NCI-H146 treated with DMSO at 0.1 percent for 48 hours (cell line): ENCODE results near the gene PPBP.

Source experiments
- DNase-seq: peaks from one replicate; lab custom pipeline; 2025; ENCODE audit not compliant: unreplicated experiment; lab: John Stamatoyannopoulos, UW

Gene PPBP, protein sequence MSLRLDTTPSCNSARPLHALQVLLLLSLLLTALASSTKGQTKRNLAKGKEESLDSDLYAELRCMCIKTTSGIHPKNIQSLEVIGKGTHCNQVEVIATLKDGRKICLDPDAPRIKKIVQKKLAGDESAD

DNA sequence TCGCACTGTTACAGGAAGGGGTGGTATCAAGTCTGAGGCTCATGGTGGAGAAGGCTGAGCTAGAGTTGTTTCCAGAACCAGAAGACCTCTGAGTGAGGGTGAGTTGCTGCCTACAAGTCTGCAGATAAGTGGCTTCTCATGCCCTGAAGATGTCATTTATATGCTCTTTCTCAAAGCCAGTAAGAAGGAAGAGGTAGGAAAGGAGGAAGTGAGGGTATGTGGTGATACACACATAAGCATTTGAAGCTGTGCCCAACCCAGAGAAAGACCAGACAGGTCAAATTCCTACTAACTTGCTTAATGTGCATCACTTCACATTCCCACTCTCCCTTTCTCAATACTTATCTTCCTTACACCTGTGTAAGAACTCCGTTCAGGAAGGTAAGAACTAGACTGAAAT is at the start of gene PPBP:
Gene PPBP, minus strand, starts transcription at position 130 of the 400 bp plus-strand sequence. Its CDS starts 87 bp downstream, at position 43.
- DNase-seq: no peak

DNA sequence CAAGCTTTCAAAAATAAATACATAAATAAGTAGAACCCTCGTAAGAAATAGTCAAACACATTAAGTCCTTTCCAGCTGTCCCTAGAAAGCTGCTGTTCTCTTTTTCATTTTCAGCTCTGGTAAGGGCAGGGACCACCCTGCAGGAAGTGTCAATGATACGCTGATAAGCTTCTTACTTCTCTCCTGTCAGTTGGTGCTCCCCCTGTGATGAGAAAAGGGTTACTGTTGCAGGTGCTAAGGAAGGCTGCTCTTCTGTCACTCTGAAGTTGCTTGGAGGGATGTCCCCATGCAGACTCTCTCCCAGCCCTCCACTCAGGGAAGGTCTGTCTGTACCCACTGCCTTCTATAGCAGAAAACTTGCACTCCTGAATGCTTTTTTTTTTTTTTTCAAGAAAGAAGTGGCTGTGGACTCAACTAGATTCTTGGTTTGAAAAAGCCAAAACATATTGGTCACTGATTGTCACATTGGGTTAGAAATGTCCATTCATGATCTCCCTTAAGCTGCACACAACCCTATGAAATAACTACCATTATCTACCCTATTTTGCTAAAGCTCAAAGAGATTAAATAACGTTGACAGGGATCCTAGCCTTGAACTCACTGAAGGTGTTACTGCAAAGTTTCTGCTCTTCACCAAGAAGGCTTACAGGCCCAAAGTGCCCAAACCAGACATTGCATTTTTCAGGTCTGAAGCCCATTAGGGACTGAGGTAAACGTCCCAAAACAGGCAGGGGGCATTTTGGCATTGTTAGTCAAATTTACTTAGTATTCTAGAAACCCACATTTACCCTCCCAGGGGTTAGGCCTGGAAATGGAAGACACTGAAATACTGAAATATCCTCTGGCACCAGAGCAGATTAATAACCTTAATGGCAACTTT is 49.3 kb upstream of the PPBP start:
- DNase-seq: no peak

DNA sequence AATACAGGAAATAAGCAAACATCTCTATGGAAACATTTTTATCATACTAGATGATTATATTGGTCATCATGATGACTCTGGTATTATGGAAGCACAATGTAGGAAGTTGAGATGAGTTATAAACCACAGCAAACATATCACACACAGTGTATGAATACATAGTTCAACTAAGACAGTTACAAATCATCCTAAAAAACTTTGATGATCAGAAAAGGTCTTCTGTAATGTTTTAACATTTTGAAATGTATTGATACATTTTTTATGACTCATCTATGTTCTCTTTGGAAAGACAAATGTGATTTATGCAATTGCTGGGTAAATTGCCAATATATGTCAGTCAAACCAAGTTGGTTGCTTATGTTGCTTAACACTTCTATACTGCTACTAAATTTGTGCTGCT is 45.7 kb upstream of the PPBP start:
- no peak for DNase-seq

DNA sequence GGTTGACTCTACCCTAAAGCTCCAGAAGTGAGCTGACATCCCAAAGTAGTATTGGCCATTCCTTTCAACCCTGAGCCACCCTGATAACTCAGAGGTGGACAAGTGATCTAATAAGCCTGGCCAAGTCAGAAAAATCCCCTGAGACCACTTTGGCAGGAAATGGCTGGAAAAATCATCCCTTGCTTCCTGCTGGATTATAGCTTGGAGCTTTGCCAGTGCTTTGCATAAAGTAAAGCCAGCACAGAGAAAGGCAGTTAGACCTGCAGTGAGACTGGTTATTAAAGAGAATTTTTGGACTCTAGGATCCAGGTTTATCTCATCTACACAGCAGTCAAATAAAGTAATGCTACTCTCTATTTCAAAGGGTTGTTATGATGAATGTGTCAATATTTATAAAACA is 44.1 kb upstream of the PPBP start:
- no peak for DNase-seq

DNA sequence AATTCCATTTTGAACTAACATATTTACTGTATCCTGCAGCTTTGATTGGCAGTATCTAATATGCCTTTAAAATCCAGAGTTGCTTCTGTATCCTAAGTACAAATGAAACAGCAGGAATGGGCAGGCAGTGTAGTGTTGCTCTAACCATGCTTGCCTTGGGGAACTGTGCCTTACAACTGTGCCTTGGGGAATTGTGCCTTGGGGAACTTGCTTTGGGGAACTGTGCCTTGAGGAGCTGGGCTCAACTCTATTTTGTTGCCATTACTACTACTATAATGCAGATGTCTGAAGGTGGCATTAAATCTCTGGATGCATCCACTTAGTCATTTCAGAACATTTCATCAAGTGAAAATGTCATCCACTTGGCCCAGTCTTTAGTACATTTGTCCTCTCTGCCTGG is 43.6 kb upstream of the PPBP start:
- DNase-seq: no peak

DNA sequence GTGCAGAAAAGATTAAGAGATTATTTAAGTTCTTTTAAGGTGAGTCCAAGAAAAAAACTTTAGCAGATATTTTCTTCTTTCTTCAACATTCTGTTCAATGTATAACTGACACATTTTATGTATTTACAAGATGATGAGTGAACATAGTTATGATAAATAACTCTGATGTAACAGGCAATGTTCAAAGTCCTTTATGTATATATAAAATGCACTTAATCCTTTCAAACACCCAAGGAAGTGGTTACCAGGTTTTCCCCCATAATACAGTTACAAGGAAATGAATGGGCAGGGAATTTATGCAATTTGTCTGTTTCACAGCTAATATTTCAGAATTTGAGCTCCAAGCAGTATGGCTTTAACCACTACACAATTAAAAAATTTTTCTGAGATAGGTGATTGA is 42.3 kb upstream of the PPBP start:
- DNase-seq: no peak

DNA sequence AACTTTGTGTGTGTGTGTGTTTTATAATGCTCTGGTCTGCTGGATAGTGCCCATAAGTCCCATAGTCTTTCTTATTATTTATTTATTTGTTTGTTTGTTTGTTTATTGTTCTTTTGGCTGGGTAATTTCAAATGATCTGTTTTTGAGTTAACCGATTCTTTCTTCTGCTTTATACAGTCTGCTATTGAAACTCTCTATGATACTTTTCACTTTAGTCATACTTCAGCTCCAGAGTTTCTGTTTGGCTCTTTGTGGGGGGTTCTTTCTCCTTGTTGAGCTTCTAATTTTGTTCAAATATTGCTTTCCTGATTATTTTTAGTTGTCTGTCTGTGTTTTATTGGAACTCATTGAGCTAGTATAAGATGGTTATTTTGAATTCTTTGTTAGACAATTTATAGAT is 40.5 kb upstream of the PPBP start:
- DNase-seq: no peak

DNA sequence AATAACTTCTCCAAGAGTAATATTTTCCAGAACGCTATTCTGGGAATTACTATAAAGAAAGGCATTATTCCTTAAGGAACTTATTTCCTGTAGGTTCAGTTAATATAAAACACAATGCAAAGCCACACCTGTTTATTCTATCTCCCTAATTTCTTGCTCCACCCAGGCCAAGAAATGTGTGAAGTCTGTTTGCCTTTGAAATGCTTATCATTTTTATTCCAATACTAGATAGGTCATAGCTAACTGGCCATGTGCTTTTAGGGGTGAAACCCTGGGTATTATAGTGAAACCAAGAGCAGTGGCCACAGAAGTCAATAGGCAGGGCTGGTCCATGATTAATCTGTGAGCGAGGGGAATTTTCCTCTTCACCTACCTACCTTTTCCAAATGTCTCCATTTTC is 35.7 kb upstream of the PPBP start:
- no peak for DNase-seq

DNA sequence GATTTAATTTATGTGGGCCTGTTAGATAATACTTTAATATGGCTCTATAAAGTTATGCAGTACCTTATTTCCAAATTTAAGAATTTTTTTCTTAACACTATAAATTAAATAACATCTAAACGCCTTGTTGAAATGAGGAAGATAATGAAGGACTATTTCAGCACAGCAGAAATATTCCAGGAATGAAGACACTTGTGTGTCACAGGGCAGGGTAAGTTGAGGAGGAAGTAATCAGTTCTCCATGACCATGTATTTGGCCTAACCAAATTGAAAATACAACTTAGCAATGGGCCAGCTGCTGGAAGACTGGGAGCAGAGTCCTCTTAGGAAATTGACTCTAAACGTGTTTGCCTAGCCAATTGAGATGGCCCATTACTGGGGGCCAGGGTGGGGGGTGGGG is 33.6 kb upstream of the PPBP start:
- no peak for DNase-seq

DNA sequence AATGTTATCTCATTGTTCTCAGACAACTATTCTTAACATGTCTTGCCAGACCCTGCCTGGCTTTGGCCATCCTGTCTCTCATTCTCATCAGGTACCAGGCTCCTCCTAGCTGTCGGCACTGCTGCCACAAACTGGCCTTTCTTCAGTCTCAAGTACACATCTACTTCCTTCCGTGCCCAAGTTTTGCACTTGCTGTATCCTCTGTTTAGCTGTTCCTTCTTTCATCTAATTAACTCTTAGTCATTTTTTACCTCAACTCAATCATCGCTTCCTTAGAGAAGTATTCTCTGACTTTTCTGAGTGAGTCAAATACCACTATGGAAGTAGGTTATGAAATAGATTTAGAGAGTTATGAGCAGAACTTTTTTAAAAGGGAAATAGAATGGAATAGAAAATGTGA is 30.8 kb upstream of the PPBP start:
- DNase-seq: no peak

DNA sequence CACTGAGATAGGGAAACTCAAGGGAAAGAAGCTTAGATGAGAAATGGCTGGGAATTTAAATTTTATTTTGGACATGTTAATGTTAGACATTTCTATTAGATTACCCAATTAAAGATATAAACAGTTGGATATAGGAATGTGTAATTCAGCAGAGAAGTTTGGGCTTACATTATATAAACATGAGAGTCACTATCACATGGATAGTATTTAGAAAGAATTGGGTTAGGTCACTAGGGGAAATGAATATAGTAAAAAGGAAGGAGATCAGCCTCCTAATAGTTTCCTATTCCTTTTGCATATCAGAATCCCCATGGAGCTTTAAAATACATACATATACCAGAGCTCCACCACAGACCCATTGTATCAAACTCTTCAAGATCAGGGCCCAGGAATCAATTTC is 30.1 kb upstream of the PPBP start:
- no peak for DNase-seq

DNA sequence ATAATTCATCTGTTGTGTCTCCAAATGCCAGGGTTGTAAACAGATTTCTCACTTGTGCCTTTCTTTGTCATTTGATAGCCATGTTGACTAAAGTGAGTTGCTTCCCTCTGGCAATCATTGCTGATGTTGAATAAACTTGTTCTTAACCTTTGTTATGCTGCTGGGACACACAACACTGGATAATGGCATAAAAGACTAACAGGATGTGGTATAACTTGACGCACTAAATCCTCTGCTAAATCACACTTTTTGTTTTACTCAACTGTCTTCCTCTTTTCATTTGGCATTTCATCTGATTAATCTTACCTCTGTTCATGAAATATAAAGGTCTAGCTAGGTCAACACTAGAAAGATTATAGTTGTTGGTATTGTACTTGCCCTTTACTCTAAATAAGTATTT is 28.1 kb upstream of the PPBP start:
- DNase-seq: no peak

DNA sequence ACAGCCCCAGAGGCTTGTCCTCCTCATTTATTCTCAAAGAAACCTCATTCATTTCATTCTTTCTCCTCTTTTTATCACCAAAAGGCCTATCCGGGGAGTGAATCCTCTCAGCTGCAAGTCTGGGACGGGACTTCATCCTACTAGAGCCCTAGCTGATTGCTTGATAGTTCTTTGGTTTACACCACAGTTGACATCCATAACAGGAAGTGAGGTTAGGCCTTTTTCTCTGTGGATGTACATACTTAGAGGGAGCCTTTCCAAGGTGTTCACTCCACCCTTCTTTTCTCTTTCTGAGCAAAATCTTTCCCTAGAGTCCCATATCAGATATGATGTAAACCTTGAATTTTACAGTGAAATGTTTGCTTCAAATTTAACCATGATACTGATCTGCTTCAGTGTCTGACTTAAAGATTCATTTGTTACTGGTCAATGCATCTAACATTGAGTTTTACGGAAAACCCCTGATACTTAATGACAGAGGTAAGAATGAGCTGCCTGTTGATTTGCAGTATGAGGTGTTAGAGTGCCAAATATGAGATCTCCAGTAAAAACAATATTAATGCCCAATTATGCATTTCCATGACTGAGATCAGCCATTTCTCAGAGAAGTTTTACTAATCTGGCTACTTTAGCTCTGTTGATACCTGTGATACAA is 27.3 kb upstream of the PPBP start:
- DNase-seq: no peak

DNA sequence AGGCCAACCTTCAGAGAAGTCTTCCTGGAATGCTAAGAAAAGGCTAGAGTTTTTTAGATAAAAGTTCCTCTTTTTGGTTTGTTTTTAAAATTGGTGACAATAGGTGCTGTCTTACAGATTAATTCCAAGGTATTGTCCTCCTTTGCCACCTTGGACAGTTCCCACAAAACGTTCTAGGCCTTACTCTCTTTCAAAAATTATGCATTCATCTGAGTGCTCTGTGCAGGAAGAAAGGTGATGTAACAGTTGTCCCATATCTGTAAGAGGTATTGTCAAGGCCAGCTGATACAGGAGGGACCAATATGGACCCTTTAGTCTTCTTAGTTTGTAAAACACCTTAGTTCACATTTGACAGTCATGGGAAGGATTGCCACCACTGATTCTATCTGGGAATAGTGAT is 26.3 kb upstream of the PPBP start:
- DNase-seq: no peak

DNA sequence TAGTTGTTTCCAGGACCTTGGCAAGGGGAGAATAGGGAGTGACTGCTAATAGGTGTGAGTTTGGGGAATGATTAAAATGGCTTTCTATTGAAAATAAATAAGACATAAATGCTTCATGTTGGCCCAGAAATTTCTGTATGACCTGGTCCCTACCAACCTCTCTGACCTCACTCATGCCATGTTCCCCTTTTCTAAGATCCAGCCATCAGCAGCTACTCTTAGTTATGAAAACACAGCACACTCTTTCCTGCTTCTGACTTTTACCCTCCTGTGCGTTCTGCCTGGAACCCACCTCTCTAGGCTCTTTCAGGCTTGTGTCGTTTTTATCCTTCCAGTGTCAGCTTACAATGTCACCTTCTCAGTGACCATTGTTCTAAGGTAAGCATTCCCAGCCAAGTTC is 25.3 kb upstream of the PPBP start:
- no peak for DNase-seq

DNA sequence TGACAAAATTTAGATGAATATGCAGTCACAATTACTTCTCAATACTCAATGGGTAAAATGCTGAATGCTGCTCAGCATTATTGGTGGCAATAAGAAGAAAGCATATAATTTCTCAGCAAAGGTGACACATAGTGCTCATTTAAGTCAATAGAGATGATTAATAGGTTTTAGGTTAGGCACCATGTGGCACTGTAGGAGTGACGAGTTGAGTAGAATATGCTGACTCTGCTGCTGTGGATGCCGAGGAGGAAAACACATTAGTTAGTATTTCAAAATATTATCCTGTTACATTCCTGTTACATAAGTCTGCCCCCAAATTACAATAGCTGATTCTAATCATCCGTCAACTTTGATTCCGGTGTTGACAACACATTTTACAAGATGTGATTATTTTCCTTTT is 24.1 kb upstream of the PPBP start:
- DNase-seq: no peak

DNA sequence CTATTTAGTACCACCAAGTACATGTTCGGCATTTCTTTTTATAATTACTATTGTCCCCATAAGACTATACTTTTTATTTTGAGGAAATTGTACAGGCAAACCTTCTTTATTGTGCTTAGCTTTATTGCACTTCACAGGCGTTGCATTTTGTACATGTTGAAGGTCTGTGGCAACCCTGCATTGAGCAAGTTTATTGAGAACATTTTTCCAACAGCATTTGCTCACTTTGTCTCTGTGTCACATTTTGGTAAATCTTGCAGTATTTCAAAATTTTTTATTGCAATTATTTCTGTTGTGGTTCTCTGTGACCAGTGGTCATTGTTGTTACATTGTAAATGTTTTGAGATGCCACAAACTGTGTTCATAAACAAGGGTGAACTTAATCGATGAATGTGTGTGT is 21.3 kb upstream of the PPBP start:
- DNase-seq: no peak

DNA sequence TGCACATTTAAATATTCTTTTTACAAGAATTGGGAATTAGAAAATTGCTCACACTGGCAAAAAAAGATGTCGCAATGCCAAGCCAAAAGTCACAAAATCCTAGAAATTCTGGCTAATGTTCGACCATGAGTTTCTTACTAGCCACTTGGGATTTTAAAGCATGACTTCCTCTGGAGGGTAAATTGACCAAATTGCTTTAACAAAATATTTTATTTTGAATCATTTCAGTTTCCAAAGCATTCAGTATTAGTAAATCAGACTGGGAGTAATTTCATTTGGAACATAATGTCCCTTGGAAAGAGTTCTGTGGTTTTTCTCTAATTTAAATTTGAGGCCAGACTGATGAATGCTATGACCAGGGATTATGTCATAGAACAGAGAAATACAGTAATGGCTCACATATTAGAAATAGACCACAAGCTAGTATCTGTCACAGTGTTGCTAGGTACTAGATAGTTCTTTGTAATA is 18.1 kb upstream of the PPBP start:
- DNase-seq: no peak

DNA sequence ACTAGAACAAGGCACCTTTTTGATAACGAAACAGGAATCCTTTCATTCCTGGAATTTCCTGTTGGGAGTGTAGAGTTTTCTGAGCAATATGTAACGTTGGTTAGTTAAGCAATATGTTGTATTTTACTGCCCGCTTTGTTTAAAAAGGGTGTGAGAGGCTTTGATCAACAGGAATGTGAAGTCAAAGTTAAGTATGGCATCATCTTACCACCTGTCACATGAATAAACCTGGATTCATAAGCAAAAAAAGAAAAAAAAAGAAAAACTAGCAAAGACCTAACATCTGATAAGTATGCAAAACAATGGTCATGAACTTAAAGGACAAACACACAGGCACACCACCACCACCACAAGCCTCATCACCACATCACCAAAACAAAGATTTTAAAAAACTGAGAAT is 17.5 kb upstream of the PPBP start:
- DNase-seq: no peak

DNA sequence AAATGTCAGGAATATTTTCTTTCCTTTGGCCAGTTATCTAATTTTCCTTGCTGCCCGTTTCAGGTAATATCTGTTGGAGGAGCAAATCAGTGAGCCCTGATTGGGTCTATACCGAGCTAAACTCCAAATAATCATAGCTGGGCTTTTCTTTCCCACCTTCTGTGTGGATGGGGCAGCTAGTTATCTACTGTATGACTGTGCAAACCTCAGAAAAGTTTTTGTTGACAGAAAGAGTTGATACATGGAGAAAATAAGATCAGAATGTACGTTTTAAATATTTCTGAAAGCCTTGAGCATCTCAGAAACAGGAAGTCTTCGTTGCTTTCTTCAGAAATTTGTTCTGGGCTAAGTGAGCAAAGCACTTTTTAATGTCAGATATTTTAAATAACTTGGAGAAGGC is 16.7 kb upstream of the PPBP start:
- no peak for DNase-seq

DNA sequence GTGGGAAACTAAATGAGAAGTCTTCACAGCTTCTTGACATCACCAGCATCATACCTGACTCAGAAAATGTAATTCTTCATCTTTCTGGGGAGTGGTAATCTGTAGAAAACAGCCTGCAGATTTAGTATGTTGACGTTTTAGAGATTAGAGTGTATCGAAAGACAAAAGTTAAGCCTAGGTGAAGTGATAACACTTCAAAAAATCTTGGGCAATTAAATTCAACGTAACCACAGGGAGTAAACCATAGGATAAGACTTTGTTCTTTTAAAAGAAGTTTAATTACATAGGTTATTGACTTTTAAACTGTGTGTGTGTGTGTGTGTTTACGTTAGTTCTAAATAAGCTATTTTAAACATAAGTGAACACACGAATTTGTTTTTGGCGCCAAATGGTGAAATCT is 12.3 kb upstream of the PPBP start:
- no peak for DNase-seq
